HG03342 (cell line): ENCODE data around the gene MAP10.

Experiments used
- ATAC-seq: cut with Tn5 transposase; IDR thresholded peaks from one replicate; pipeline ENCODE4 v1.9.1; 2021; ENCODE audit warnings: mild to moderate bottlenecking, moderate library complexity; ENCODE audit not compliant: unreplicated experiment

Gene MAP10

DNA sequence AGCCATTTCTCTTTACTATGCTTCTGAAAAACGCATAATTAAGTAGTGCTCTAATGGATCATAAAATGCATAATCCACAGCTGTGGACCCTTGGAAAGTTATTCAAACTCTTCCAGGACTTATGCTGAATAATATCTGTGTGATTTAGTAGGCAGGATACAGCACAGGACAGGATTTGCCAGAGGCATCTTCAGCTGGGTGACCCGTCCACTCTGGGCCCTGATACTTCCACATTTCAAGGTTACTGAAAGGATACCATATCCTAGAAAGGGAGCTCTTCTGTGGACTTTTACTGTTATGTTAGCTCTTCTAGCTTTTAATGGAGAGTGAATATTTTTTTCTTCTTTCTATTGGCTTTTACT is 49.6 kb downstream of the MAP10 start:
- no peak for ATAC-seq

DNA sequence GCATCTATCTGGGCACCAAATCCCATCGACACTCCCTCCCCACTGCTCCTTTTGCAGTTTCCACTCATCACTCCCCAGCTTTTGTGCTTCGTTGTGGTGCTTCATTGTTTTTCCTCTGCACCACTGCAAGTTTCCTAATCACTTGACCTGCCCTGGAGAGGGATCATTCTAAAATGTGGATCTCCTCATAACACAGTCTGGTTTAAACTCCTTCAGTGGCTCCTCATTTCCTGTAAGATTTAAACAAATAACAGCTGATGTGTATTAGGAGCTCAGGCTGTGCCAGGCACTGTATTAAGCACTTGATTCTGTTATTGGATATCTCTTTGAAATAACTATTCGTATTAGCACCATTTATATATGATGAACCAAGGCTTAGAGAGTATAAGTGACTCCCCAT is 51.3 kb downstream of the MAP10 start:
- no peak for ATAC-seq
